ENCODE measurements around the gene DPYSL5. TPM values are rescaled to one million over a fixed set of nuclear protein-coding genes. Genes with fewer than 3 reads are reported as not detected.
A peak's percentile ranks its signal among the peaks of the same experiment; 100 is the strongest.

The DPYSL5 gene
- polyA plus RNA-seq, 1 donor from 2014 or later = 111 TPM

GRCh38 chr2:26913999-26914658, 66.2 kb downstream of the DPYSL5 start:
- TF ChIP-seq POLR2AphosphoS5 (IDR thresholded peaks at IDR 0.05) (no peak), CTCF (IDR thresholded peaks at IDR 0.05; ENCODE audit: poor library complexity, severe bottlenecking) (peak; percentile 36), RAD21 (conservative IDR thresholded peaks at IDR 0.05) (no peak), MXI1 (conservative IDR thresholded peaks at IDR 0.05; ENCODE audit: poor library complexity, severe bottlenecking) (no peak)
- H3K9ac ChIP-seq (ENCODE audit: low read length) = peak overlapping the region; percentile 81
- H3K79me2 ChIP-seq (replicated peaks; ENCODE audit: insufficient read depth, low read length) = peaks cover 71% of the 10 kb centered on the region
- H3K27ac ChIP-seq (ENCODE audit: low read length) = peak overlapping the region; percentile 99
- H3K36me3 ChIP-seq (ENCODE audit: insufficient read depth, low read length) = peaks cover 15% of the 10 kb centered on the region
- H2AFZ ChIP-seq (ENCODE audit: low read depth, low read length) = no peak overlapping the region
- no peaks in the 10 kb centered on the region for H3K27me3 ChIP-seq (ENCODE audit: insufficient read depth, low read depth, low read length)
- H3K9me2 ChIP-seq (ENCODE audit: insufficient read depth, low read length) = no peaks in the 10 kb centered on the region
- no peak overlapping the region for H3K4me2 ChIP-seq (ENCODE audit: low read length)
- H3K4me3 ChIP-seq (ENCODE audit: low read length) = peak overlapping the region; percentile 10
- peaks cover 21% of the 10 kb centered on the region for H3F3A ChIP-seq (ENCODE audit: insufficient read depth, low read length, poor library complexity, severe bottlenecking)
- no peaks in the 10 kb centered on the region for H4K20me1 ChIP-seq (ENCODE audit: insufficient read depth)
- no peaks in the 10 kb centered on the region for H3K9me3 ChIP-seq (ENCODE audit: low read length)

GRCh38 chr2:26914659-26915310, 66.9 kb downstream of the DPYSL5 start:
- peaks cover 72% of the 10 kb centered on the region for H3K79me2 ChIP-seq (replicated peaks; ENCODE audit: insufficient read depth, low read length)
- peak overlapping the region; percentile 99 for H3K27ac ChIP-seq (ENCODE audit: low read length)
- no peak overlapping the region for H2AFZ ChIP-seq (ENCODE audit: low read depth, low read length)
- no peaks in the 10 kb centered on the region for H3K9me2 ChIP-seq (ENCODE audit: insufficient read depth, low read length)
- peaks cover 21% of the 10 kb centered on the region for H3F3A ChIP-seq (ENCODE audit: insufficient read depth, low read length, poor library complexity, severe bottlenecking)
- no peak overlapping the region for H3K4me2 ChIP-seq (ENCODE audit: low read length)
- H3K9me3 ChIP-seq (ENCODE audit: low read length) = no peaks in the 10 kb centered on the region
- H3K9ac ChIP-seq (ENCODE audit: low read length) = peak overlapping the region; percentile 81
- peak overlapping the region; percentile 10 for H3K4me3 ChIP-seq (ENCODE audit: low read length)
- H3K36me3 ChIP-seq (ENCODE audit: insufficient read depth, low read length) = peaks cover 14% of the 10 kb centered on the region
- no peaks in the 10 kb centered on the region for H4K20me1 ChIP-seq (ENCODE audit: insufficient read depth)
- TF ChIP-seq CTCF (IDR thresholded peaks at IDR 0.05; ENCODE audit: poor library complexity, severe bottlenecking) = no peak
- TF ChIP-seq EP300 (conservative IDR thresholded peaks at IDR 0.05; ENCODE audit: poor library complexity, severe bottlenecking) = no peak
- no peak for TF ChIP-seq EZH2 (IDR thresholded peaks at IDR 0.05; ENCODE audit: borderline replicate concordance, insufficient read depth, low read length, poor library complexity, severe bottlenecking)
- no peak for TF ChIP-seq MXI1 (conservative IDR thresholded peaks at IDR 0.05; ENCODE audit: poor library complexity, severe bottlenecking)
- no peak for TF ChIP-seq RAD21 (conservative IDR thresholded peaks at IDR 0.05)
- no peak for TF ChIP-seq REST (IDR thresholded peaks at IDR 0.05; ENCODE audit: borderline replicate concordance)
- TF ChIP-seq SMC3 (conservative IDR thresholded peaks at IDR 0.05; ENCODE audit: poor library complexity) = no peak
- TF ChIP-seq TAF1 (IDR thresholded peaks at IDR 0.05; ENCODE audit: low read depth) = no peak
- TF ChIP-seq POLR2AphosphoS5 (IDR thresholded peaks at IDR 0.05) = no peak
- no peaks in the 10 kb centered on the region for H3K27me3 ChIP-seq (ENCODE audit: insufficient read depth, low read depth, low read length)

Data from neural cell (in vitro differentiated cells).